HG03460 (cell line): ENCODE results near the gene MLLT10.

ENCODE experiments used
- ATAC-seq: cut with Tn5 transposase; IDR thresholded peaks from one replicate; pipeline ENCODE4 v1.9.1; 2021; ENCODE audit not compliant: unreplicated experiment

The MLLT10 gene

DNA sequence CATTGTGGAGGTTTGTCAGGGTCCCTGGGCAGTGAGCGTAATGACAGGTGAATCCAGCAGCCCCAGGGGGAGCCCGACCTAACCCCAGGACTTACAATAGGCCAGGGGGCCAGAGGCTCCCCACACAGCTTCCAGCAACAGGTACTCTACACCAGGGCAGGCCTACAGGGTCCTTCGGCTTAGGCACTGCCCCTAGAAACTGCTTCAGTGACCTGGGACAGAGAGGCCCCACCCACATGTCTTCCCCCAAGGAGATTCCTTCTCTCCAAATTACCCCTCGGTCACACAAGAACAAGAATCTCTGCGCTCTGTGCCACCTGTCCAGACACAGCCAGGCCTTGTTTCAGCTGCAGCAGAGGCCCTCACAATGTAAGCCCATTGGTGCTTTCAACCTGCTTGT, 32.9 kb upstream of the MLLT10 start:
- no peak for ATAC-seq

DNA sequence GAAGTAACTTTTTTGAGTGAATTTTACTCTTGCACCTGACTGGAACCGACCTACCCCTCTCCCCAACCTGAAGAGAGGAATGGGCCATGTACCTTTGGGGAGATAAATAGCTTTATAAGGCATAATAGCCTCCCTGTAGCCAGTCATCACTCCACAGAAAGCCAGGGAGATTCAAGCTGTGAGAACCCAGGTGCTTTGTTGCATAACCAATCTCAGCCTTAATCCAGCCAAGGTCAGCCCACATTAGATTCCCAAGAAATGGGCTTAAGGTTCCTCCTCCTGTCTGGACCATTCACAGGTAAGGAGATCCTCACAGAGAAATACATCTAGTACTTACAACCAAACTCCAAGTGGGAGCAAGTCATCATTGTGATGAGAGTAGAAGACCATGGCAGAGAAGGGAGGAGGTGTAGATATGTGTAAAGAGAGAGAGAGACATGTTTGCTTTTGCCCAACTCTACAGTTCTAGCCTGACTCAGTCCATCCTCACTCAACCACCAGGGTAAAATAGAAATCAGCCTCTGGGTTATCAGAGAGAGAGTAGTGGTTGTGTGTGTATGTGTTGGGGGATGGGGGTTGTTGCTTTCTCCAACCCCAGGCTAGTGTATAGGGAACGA, 32.2 kb upstream of the MLLT10 start:
- ATAC-seq = no peak

DNA sequence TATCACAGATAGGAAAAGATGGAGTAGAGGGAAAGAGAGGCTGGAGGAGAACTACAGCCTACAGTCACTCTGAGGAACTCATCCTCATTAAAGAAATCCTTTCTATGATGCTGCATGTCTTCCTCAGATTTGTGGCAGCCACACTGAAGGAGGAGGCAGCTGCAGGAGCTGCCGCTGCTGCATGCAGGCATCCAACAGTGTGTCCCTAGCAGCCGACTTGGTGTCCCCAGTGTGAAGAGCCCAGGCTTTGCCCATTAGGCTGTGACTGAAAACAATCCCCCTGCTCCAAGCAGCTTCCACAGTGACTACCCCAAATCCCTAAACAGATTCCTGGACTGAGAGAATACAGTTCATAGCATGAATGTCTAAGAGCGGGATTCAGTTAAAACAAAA, 31.7 kb upstream of the MLLT10 start:
- ATAC-seq = no peak

DNA sequence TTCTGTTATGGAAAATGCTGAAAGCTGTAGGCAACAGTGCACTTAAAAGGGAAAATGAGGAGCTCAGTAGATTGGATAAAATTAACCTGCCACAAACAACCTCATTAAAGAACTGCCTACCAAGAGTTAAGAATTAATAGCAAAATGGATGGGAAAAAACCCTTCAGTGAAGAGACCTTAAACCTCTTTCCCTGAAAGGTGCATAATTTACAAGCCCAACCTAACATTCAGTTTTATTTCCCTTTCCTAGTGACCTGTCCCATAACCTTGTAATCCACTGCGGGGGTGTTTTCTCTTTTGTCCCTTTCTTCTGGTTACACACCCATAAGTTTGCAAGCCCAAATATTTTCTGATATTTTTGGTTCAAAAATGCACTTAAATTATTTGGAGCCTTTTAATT, 30.5 kb upstream of the MLLT10 start:
- no peak for ATAC-seq

DNA sequence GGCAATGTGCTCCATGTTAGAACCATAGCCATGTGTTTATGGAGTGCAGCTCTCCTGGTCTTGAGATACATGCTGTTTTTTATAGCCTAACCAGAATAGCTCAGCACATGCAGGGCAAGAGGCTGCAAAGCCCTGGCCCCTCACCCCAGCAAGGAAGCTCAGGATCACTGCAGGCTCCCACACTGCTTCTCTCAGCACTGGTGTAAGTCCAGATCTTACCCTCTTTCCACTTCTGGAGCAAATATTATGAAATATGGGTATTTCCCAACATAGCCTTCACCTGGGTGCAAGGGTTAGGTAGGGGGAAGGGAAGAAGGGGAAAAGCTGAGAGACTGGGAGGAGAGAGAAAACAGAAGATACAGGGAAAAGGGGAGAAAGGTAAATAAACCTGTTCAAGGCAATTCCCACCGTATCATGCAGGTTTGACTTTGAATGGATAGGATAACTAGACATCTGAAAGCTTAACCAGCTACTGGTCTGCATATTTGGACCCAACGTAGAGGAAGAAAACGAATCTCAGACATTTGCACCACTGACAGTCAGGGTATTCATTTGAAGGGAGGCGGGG, 28.2 kb upstream of the MLLT10 start:
- no peak for ATAC-seq

DNA sequence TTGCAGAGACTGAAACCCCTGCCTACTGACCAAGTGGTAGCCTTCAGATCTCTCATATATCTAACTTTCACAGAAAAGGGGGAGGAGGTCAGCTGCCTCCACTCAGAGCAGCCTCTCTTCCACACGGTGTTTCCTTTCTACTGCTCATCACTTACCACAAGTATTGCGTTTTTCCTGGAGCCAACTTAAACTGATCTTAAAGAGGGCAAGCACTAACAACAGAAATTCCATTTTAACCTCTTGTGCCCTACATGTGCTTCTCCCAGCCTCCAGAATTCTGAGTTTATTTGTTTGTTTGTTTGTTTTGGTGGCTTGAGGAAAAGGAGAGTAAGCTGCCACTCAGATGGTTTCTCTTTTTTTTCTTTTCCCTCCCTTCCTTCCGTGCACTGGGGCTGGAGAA, 27.7 kb upstream of the MLLT10 start:
- no peak for ATAC-seq

GRCh38 chr10:21507150-21507549, 26.9 kb upstream of the MLLT10 start:
- no peak for ATAC-seq

DNA sequence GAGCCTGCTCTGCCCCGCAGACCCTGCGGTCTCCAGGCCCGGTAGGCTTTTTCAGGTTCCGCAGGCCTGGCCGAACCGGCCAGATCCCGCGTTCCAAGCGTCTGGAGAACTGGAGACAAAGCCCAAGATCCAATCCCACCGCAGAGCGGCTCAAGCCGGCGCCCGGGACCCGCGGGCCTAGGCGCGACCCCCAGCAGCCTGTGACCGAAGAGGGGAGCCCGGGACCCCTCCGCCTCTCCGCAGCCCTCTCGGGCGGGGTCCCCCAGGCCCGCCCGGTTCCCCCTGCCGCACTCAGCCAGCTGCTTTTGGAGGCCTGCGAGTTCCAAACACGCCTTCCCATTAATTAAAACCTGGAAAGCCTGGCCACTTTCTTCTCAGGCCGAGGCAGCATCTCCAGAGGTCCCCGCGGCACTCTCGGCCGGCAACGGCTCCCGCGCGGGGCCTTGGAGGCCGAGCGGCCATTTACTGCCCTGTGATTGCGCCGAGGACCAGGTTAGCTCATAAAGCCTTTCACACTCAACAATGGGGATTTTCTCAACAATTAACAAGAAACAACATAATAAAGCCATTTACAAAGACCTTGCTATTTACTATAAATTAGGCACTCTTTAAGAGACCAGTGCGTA, 25.2 kb upstream of the MLLT10 start:
- no peak for ATAC-seq

DNA sequence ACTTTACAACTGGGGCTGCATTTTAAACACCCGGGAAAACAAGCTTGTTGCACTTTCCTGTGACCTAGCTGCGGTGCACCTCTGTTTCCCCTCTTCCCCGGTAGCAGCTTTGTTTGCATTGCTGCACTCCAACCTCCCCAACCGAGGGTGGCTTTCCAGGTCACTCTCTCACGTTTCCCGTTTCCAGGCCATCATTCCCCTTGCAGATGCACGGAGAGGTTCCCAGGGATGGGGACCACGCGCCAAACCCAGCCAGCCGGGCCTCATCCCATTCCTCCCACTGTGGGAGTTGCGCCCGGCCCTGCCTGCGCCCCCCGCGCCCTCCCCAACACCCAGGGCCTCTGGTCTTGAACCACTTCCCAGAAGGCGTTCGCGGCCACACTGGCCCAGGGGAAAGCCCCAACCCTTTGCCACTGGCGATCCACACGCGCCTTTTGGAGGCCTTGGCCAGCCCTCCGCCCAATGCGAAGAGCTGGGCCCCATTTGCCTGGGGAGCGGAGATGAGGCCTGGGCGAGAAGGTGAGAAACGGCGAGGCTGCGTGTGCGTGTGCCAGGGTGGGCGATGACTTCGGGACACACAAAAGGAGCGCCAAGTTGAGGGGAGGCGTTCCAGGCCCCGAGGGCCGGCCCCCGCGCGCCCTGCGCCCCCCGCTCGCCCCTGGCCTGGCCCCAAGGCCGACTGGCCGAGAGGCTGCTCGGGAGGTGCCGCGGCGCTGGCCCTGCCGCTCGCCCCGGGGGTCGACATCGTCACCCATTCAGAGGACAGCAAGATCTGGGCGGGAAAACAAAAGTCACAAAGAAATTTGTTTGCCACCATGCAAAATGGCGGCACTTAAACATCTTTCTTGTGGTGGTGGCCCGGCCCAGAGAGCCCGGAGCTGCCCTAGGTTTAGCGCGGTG, 24.4 kb upstream of the MLLT10 start:
- ATAC-seq = no peak

GRCh38 chr10:21510241-21511094, 23.6 kb upstream of the MLLT10 start:
- no peak for ATAC-seq

DNA sequence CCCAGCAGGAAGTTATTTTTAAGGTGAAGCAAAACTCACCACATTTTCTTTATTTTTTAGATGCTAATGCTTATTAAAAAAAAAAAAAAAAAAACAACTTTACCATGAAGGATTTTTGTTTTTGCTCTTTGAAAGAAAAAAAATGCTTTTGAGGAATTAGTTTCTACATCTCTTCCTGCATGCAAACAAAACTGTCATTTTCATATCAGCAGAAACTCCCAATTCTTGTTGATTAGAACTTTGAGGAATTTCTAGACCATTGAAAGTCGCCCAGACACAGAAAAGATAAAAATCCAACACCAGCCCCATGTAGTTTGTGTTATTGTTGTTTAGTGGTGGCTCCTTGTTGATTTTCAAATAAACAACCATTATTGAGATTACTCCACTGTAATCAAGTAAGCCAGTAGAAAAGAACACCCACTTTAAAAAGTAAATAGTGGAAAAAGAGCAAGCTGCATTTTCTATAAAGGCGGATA, 22.9 kb upstream of the MLLT10 start:
- no peak for ATAC-seq

- ATAC-seq = no peak
These were observed 22.0 kb upstream of the MLLT10 start for GRCh38 chr10:21511946-21512572.

GRCh38 chr10:21512573-21513404, 21.2 kb upstream of the MLLT10 start:
- no peak for ATAC-seq

- no peak for ATAC-seq
These were observed 20.6 kb upstream of the MLLT10 start for GRCh38 chr10:21513405-21513788.

GRCh38 chr10:21514129-21514817, 19.8 kb upstream of the MLLT10 start:
- no peak for ATAC-seq

- ATAC-seq = no peak
These were observed 19.1 kb upstream of the MLLT10 start for GRCh38 chr10:21514818-21515351.

DNA sequence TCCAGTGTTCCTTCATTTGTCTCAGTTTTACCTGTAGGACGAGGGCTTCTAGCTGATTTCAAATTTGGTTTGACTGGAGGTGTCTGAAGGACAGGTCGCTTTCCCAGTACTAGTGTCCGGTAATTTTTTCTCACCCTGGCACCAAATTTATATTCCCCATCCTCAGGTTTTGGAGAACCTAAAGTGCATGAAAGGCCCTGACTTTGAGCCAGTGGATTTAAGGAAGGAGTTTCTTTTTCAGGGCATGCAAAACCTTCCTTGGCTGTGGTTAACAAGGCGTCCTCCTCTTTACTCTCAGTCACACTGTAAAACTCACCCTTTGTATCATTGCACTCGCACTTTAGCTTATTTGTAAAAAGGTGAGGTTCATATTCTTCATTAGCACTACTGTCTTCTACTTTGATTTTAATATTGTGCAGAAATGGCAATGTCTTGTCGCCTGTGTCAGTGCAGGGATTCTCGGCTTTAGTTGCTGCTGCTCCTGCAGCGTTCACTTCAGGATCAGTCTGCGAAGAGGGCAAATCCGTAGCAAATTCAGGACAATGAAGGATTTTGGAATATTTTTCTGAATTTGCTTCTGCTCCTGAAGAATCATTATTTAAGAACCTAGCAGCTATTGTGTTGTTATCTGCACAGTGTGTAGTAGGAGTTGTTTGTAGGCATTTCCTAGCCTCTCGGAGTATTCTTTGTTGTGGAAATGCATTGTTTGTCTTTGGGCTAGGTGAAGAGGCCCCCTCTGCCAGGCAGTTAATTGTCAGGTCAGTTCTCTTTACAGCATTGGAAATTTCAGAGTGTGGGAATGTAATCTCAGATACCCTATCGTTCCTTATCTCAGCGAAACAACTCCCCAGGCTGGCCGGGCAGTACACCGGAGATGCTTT, 18.4 kb upstream of the MLLT10 start:
- no peak for ATAC-seq
